VCaP (cell line): ENCODE data around the gene PPOX.

Experiments used
- H3K27ac ChIP-seq: fragments of 450-650 bp; 2 replicates; pipeline ENCODE4 v1.5.1; 2017
- TF ChIP-seq, protein P1 (sequence below): fragments of 450-650 bp; conservative IDR thresholded peaks from 2 replicates; pipeline ENCODE4 v1.5.1; 2017; ENCODE audit warnings: mild to moderate bottlenecking, moderate library complexity

PPOX gene

DNA sequence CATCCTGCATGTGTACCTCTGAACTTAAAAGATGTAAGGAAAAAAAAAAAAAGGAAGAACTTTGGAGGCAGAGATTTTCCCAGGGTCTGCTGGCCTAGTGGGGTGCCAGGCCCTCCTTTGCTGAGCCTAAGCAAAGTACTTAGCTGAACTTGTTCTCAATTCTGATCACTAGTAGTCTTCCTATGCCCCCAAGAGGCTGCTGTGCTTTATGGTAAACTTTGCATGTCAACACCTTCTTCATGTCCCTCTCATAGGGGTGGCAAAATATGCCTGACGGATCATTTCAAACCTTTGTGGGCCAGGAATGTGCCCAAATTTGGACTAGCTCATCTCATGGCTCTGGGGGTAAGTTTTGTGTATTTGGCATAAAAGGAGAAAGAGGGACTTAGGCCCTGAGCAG lies 8.4 kb upstream of the PPOX start:
- TF ChIP-seq, protein P1, sequence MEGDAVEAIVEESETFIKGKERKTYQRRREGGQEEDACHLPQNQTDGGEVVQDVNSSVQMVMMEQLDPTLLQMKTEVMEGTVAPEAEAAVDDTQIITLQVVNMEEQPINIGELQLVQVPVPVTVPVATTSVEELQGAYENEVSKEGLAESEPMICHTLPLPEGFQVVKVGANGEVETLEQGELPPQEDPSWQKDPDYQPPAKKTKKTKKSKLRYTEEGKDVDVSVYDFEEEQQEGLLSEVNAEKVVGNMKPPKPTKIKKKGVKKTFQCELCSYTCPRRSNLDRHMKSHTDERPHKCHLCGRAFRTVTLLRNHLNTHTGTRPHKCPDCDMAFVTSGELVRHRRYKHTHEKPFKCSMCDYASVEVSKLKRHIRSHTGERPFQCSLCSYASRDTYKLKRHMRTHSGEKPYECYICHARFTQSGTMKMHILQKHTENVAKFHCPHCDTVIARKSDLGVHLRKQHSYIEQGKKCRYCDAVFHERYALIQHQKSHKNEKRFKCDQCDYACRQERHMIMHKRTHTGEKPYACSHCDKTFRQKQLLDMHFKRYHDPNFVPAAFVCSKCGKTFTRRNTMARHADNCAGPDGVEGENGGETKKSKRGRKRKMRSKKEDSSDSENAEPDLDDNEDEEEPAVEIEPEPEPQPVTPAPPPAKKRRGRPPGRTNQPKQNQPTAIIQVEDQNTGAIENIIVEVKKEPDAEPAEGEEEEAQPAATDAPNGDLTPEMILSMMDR, result no peak
- peak overlapping the region; percentile 85 for H3K27ac ChIP-seq

DNA sequence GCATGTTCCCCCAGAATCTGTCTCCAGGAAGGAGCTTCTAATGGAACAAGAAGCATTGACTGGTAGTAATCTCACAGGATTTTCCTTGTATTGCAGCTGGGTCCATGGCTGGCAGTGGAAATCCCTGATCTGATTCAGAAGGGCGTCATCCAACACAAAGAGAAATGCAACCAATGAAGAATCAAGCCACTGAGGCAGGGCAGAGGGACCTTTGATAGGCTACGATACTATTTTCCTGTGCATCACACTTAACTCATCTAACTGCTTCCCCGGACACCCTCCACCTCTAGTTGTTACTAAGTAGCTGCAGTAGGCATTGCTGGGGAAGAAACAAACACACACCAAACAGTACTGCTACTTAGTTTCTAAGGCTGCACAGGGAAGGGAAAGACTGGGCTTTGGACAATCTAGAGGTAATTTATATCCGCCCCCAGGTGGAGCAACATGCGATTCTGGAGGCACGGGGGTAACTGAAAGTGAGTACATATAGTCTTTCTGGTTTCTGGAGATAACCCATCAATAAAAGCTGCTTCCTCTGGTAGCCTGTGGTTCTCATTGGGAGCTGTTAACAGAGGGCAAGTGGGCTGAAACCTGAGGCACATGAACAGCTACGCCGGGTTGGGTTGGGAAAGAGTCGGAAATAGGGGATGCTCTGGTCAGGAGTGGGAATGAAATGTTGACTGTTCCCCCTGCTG lies 7.8 kb upstream of the PPOX start:
- TF ChIP-seq, protein P1, result no peak
- H3K27ac ChIP-seq, result peak overlapping the region; percentile 85

DNA sequence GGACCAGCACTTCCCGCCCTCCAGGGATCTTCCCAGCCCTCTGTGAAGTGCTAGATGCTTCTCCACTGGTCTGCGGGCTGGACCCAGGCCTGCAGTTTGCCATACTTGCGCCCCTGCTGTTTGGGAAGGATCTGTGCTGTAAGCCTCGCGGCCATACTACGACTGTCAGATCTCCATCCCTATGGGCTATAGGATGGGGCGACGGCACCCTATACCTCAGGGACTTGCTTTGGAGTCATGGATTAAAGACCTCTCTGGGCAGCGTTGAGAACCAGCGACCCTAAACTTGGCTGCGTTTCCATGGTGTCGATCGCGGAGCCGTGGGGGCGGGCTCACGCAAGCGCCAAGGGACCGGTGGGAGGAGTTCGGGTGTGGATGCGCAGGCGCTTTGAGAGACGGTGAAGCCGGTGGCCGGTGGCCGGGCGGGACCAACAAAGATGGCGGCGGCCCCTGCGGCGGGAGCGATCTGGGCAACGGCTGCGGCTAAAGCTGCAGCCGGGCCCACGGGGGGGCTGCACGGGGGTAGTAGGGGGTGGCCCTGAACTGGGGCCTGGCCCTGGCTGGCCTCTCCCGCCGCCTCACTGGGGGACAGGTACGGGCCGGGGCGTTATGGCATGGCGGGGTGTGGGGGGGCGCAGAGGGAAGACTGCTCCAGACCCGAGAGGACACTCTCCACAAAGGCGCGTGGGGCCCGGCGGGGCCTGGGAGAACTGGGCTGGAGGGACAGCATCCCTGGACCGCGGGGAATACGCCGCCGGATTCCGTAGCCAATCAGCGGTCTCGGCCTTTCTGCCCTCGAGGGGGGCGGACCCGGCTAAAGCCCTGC lies 6.9 kb upstream of the PPOX start, which contains the start of gene USP21:
USP21 (plus strand) TSS at position 414 of the 826 bp plus-strand sequence. CDS start 1,141 bp downstream, outside the sequence.
- H3K27ac ChIP-seq, result peak within 1 kb of the TSS; percentile 85
- TF ChIP-seq, protein P1, result peak; percentile 42; the same call in 1 of the 2 replicates

DNA sequence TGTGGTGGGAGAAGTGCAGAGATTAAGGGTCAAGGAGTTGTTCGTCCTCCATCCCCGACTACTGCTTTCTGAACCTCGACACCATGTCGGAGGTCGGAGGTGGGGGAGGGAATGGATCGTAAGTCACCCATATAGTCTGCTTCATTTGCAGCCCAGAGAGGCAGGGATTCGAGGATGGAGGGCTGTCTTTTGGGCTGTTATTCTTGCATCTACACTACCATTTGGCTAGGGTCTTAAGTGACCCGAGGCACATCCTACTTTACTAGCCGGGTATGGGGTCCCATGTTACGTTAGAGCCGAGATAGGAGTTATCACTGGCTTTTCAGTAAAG lies 6.3 kb upstream of the PPOX start:
- peak overlapping the region; percentile 85 for H3K27ac ChIP-seq

DNA sequence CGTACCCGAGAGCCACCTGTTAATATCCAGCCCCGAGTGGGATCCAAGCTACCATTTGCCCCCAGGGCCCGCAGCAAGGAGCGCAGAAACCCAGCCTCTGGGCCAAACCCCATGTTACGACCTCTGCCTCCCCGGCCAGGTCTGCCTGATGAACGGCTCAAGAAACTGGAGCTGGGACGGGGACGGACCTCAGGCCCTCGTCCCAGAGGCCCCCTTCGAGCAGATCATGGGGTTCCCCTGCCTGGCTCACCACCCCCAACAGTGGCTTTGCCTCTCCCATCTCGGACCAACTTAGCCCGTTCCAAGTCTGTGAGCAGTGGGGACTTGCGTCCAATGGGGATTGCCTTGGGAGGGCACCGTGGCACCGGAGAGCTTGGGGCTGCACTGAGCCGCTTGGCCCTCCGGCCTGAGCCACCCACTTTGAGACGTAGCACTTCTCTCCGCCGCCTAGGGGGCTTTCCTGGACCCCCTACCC lies 5.5 kb upstream of the PPOX start:
- TF ChIP-seq, protein P1, result no peak
- peak overlapping the region; percentile 85; the same call in 1 of the 2 replicates for H3K27ac ChIP-seq

More for the DNA sequence above, 6.3 kb upstream of the PPOX start:
- TF ChIP-seq, protein P1, result no peak

DNA sequence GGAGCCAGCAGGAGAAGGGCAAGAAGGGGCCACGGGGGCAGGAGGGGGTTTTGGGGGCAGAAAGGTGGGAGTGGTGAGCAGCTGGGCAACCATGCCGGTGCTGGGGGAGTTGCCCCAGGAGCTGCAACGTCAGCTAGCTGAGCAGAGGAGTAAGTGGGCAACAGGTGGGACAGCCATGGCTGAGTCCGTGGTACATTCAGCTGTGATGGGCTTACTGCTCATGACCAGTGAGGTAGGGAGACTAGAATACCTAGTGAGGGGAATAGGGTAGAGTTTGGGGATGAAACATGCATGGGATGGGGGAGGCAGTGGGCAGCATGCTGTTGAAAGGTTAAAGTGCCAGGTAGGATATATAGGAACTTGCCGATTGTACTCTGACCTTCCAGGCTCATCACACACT lies 4.6 kb upstream of the PPOX start:
- H3K27ac ChIP-seq, result no peak overlapping the region
- TF ChIP-seq, protein P1, result no peak

DNA sequence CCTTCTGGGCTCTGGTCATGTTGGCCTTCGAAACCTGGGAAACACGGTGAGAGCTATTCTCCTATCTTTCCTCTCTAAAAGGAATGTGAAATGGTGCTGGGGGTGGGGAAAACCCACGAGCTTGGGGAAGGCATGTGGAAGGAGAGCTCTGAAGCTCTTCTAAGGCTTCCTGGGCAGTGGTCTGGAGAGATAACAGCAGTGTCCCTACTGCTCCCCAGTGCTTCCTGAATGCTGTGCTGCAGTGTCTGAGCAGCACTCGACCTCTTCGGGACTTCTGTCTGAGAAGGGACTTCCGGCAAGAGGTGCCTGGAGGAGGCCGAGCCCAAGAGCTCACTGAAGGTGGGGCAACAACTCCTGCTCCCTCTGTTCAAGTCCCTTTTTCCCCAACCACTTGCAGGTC lies 4.2 kb upstream of the PPOX start:
- H3K27ac ChIP-seq, result no peak overlapping the region
- TF ChIP-seq, protein P1, result no peak
